ENCODE results near the gene PLCH1.

The PLCH1 gene

DNA sequence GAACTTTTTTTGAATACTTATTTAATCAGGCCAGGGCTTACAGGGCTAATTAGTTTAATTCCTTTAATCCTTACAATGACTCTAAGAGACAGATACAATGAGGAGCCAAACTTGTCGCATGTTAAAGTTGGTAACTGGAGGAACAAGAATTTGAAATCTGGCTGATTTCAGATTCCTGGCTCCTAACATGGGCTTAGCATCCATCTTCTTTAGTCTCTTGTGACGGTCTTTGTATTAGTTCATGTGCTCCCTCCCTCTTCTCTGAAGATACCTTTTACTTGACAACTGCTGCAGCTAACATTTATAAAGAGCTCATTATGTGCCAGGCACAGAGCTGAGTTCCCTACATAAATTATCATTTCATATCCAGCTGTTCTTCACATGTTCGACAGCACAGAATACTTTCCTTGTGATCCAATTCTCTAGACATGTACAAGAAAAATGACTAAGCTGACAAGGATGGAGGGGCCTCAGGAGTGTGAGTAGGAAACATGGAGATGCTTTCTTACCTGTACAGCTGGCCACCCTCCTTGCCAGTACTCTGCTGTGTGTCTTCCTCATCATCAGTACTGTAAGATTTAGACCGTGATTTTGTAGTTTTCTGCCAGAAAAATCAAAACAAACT, 244.6 kb downstream of the PLCH1 start:
- ChIA-PET POLR2A (no interaction called here), CTCF (interaction anchor here (0.6 kb wide), 1 partner anchor 278 kb away, joined by 6 read pairs; no protein-coding TSS in a partner anchor)
- Histone ChIP-seq H3K4me1 (ENCODE audit: control insufficient read depth, insufficient read depth, low read length) (no peaks in the 10 kb centered on the region), H3K27ac (ENCODE audit: extremely low read depth, low read depth, low read length) (no peak overlapping the region), H3K9me3 (ENCODE audit: control insufficient read depth, insufficient read depth, low read depth, low read length) (no peaks in the 10 kb centered on the region), H3K4me3 (ENCODE audit: low read depth, low read length) (no peak overlapping the region), H3K36me3 (ENCODE audit: control insufficient read depth in 2 of 2, insufficient read depth in 1 of 2, low read length in 2 of 2) (no peaks in the 10 kb centered on the region)
- TF ChIP-seq EGR2 (tag by site-specific recombination; IDR thresholded peaks at IDR 0.05; ENCODE audit: low read depth) (no peak), ZNF274 (IDR thresholded peaks at IDR 0.05; ENCODE audit: low read length) (no peak), ZNF274 (tag by site-specific recombination; IDR thresholded peaks at IDR 0.05; ENCODE audit: borderline replicate concordance) (no peak), ZNF658 (tag by site-specific recombination; IDR thresholded peaks at IDR 0.05) (no peak), ZBTB48 (tag by site-specific recombination; IDR thresholded peaks at IDR 0.05) (no peak), ZNF10 (tag by site-specific recombination; IDR thresholded peaks at IDR 0.05) (no peak), PRDM1 (tag by site-specific recombination; IDR thresholded peaks at IDR 0.05) (no peak), ZNF138 (tag by site-specific recombination; IDR thresholded peaks at IDR 0.05; ENCODE audit: borderline replicate concordance) (no peak), ZNF184 (tag by site-specific recombination; IDR thresholded peaks at IDR 0.05) (no peak), ZFP41 (tag by site-specific recombination; IDR thresholded peaks at IDR 0.05; ENCODE audit: borderline replicate concordance) (no peak), ZNF747 (tag by site-specific recombination; IDR thresholded peaks at IDR 0.05) (no peak), ZNF223 (tag by site-specific recombination; IDR thresholded peaks at IDR 0.05) (no peak), ZNF561 (tag by site-specific recombination; IDR thresholded peaks at IDR 0.05; ENCODE audit: borderline replicate concordance) (no peak), WT1 (tag by site-specific recombination; IDR thresholded peaks at IDR 0.05) (no peak)
- TF ChIP-seq, protein P1, sequence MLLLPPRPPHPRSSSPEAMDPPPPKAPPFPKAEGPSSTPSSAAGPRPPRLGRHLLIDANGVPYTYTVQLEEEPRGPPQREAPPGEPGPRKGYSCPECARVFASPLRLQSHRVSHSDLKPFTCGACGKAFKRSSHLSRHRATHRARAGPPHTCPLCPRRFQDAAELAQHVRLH (tag by site-specific recombination; IDR thresholded peaks at IDR 0.05): no peak
- TF ChIP-seq, protein P2, sequence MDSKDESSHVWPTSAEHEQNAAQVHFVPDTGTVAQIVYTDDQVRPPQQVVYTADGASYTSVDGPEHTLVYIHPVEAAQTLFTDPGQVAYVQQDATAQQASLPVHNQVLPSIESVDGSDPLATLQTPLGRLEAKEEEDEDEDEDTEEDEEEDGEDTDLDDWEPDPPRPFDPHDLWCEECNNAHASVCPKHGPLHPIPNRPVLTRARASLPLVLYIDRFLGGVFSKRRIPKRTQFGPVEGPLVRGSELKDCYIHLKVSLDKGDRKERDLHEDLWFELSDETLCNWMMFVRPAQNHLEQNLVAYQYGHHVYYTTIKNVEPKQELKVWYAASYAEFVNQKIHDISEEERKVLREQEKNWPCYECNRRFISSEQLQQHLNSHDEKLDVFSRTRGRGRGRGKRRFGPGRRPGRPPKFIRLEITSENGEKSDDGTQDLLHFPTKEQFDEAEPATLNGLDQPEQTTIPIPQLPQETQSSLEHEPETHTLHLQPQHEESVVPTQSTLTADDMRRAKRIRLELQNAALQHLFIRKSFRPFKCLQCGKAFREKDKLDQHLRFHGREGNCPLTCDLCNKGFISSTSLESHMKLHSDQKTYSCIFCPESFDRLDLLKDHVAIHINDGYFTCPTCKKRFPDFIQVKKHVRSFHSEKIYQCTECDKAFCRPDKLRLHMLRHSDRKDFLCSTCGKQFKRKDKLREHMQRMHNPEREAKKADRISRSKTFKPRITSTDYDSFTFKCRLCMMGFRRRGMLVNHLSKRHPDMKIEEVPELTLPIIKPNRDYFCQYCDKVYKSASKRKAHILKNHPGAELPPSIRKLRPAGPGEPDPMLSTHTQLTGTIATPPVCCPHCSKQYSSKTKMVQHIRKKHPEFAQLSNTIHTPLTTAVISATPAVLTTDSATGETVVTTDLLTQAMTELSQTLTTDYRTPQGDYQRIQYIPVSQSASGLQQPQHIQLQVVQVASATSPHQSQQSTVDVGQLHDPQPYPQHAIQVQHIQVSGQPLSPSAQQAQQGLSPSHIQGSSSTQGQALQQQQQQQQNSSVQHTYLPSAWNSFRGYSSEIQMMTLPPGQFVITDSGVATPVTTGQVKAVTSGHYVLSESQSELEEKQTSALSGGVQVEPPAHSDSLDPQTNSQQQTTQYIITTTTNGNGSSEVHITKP (tag by site-specific recombination; IDR thresholded peaks at IDR 0.05): no peak

DNA sequence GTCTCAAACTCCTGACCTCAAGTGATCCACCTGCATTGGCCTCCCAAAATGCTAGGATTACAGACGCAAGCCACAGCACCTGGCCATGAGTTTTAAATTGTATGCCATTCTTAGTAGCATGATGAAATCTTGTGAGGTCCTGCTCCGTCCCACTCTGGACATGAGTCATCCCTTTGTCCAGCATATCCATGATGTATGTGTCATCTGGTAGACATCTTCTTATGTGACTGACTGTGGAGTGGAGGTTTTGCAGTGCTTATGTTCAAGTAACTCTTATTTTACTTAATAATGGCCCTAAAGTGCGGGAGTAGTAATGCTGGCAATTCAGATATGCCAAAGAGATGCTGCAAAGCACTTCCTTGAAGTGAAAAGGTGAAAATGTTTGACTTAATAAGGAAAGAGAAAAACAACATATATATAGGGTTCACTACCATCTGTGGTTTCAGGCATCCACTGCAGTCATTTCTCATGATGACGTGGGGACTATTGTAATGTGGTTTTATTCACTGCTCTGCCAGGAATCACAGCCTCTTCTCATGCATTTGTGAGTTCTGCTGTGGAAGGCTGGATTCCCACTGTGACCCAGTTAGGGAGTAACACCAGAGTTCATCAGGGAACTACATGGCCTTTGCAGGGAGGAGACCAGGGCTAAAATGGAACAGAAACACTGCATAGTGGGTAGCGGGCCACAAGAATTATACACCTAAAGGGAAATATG, 246.8 kb downstream of the PLCH1 start:
- Histone ChIP-seq H3K9me3 (ENCODE audit: control insufficient read depth, insufficient read depth, low read depth, low read length) (no peaks in the 10 kb centered on the region), H3K36me3 (ENCODE audit: control insufficient read depth in 2 of 2, insufficient read depth in 1 of 2, low read length in 2 of 2) (no peaks in the 10 kb centered on the region), H3K4me1 (ENCODE audit: control insufficient read depth, insufficient read depth, low read length) (no peaks in the 10 kb centered on the region), H3K27ac (ENCODE audit: extremely low read depth, low read depth, low read length) (no peak overlapping the region), H3K4me3 (ENCODE audit: low read depth, low read length) (no peak overlapping the region)
- ChIA-PET POLR2A (no interaction called here), CTCF (no interaction called here)
- no peak for TF ChIP-seq ZNF48 (tag by site-specific recombination; IDR thresholded peaks at IDR 0.05)
- TF ChIP-seq YY1 (tag by site-specific recombination; IDR thresholded peaks at IDR 0.05): no peak
- TF ChIP-seq MEIS1 (CRISPR knock-in tag; IDR thresholded peaks at IDR 0.05; ENCODE audit: borderline replicate concordance): no peak
- TF ChIP-seq ZNF621 (tag by site-specific recombination; IDR thresholded peaks at IDR 0.05): no peak
- TF ChIP-seq ZNF664 (tag by site-specific recombination; IDR thresholded peaks at IDR 0.05): no peak
- TF ChIP-seq ZNF555 (tag by site-specific recombination; conservative IDR thresholded peaks at IDR 0.05): no peak
- TF ChIP-seq, protein P3, sequence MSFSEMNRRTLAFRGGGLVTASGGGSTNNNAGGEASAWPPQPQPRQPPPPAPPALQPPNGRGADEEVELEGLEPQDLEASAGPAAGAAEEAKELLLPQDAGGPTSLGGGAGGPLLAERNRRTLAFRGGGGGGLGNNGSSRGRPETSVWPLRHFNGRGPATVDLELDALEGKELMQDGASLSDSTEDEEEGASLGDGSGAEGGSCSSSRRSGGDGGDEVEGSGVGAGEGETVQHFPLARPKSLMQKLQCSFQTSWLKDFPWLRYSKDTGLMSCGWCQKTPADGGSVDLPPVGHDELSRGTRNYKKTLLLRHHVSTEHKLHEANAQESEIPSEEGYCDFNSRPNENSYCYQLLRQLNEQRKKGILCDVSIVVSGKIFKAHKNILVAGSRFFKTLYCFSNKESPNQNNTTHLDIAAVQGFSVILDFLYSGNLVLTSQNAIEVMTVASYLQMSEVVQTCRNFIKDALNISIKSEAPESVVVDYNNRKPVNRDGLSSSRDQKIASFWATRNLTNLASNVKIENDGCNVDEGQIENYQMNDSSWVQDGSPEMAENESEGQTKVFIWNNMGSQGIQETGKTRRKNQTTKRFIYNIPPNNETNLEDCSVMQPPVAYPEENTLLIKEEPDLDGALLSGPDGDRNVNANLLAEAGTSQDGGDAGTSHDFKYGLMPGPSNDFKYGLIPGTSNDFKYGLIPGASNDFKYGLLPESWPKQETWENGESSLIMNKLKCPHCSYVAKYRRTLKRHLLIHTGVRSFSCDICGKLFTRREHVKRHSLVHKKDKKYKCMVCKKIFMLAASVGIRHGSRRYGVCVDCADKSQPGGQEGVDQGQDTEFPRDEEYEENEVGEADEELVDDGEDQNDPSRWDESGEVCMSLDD (tag by site-specific recombination; IDR thresholded peaks at IDR 0.05): no peak
- TF ChIP-seq ZNF248 (tag by site-specific recombination; IDR thresholded peaks at IDR 0.05): no peak
- TF ChIP-seq ZNF133 (tag by site-specific recombination; IDR thresholded peaks at IDR 0.05): no peak
- TF ChIP-seq, protein P4, sequence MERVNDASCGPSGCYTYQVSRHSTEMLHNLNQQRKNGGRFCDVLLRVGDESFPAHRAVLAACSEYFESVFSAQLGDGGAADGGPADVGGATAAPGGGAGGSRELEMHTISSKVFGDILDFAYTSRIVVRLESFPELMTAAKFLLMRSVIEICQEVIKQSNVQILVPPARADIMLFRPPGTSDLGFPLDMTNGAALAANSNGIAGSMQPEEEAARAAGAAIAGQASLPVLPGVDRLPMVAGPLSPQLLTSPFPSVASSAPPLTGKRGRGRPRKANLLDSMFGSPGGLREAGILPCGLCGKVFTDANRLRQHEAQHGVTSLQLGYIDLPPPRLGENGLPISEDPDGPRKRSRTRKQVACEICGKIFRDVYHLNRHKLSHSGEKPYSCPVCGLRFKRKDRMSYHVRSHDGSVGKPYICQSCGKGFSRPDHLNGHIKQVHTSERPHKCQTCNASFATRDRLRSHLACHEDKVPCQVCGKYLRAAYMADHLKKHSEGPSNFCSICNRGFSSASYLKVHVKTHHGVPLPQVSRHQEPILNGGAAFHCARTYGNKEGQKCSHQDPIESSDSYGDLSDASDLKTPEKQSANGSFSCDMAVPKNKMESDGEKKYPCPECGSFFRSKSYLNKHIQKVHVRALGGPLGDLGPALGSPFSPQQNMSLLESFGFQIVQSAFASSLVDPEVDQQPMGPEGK (tag by site-specific recombination; IDR thresholded peaks at IDR 0.05): no peak
- TF ChIP-seq ZNF785 (tag by site-specific recombination; IDR thresholded peaks at IDR 0.05): no peak
- no peak for TF ChIP-seq ZNF24 (tag by site-specific recombination; IDR thresholded peaks at IDR 0.05)
